Breast epithelium (tissue), 4 donors: ENCODE measurements around the gene SP8. TPM values are rescaled to one million over a fixed set of nuclear protein-coding genes. Genes with fewer than 3 reads are reported as not detected.
A peak's percentile ranks its signal among the peaks of the same experiment; 100 is the strongest.

Experiments used
- DNase-seq, 2 donors: peaks; one replicate each; pipeline ENCODE4 v3.0.0-alpha.2; 2019; ENCODE audit warnings: low spot score in 2 of 2
- H3K27ac ChIP-seq, 2 donors: fragments of 200-600 bp; sonication (generic) in 1 of 2; one replicate each; pipeline ENCODE4 v1.5.1; 2016 to 2019; ENCODE audit warnings: mild to moderate bottlenecking in 1 of 2
- H3K27me3 ChIP-seq, 2 donors: fragments of 200-600 bp; sonication (generic) in 1 of 2; one replicate each; pipeline versions ENCODE4 v1.5.1 to v1.6.0; 2017 to 2019; ENCODE audit warnings: control low read depth in 1 of 2, mild to moderate bottlenecking in 1 of 2
- H3K36me3 ChIP-seq: fragments of 200-600 bp; one replicate; pipeline ENCODE4 v1.5.1; 2019
- H3K4me1 ChIP-seq, 2 donors: fragments of 200-600 bp; sonication (generic); one replicate each; pipeline ENCODE4 v1.5.1; 2016 to 2019; ENCODE audit warnings: control low read depth in 1 of 2
- H3K4me3 ChIP-seq, 3 donors: fragments of 200-600 bp; sonication (generic); 1 replicate in 2 of 3; 2 replicates in 1 of 3; pipeline ENCODE4 v1.5.1; 2016 to 2019; ENCODE audit warnings: mild to moderate bottlenecking in 3 of 3, moderate library complexity in 2 of 3
- H3K9me3 ChIP-seq, 2 donors: fragments of 200-600 bp; sonication (generic) in 1 of 2; one replicate each; pipeline ENCODE4 v1.5.1; 2016 to 2019; ENCODE audit warnings: control low read depth in 1 of 2
- CTCF ChIP-seq, 3 donors: fragments of 450-650 bp; IDR thresholded peaks; one replicate each; pipeline ENCODE4 v1.5.1; 2016 to 2017; ENCODE audit warnings: antibody characterized with exemption in 3 of 3, mild to moderate bottlenecking in 3 of 3, moderate library complexity in 3 of 3
- POLR2A ChIP-seq: fragments of 450-650 bp; IDR thresholded peaks from one replicate; pipeline ENCODE4 v1.6.1; 2016; ENCODE audit warnings: antibody characterized with exemption, mild to moderate bottlenecking, moderate library complexity
- POLR2AphosphoS5 ChIP-seq, 3 donors: sonication (generic); formaldehyde crosslinking; IDR thresholded peaks; one replicate each; pipeline ENCODE4 v1.6.1; 2017; ENCODE audit warnings: antibody characterized with exemption in 3 of 3
- intact Hi-C: fragments of 100-400 bp; cut with DNase I; formaldehyde crosslinking; loops from one replicate; pipeline ENCODE4 v1.15.1; 2023; ENCODE audit warnings: low total_unique reads
- total RNA-seq, 3 donors: library from RNA; depleted of rRNA; stranded (reverse); fragments of >200 nt; gene quantifications; one replicate each; pipeline ENCODE4 v1.1.0, GENCODE V29; 2016

SP8 gene
- total RNA-seq, 3 donors from 2014 or later: not detected

- intact Hi-C loops: no loop called here
- TF ChIP-seq POLR2A (no peak), POLR2AphosphoS5 (IDR thresholded peaks at IDR 0.05) (no peak), CTCF (IDR thresholded peaks at IDR 0.05) (no peak)
- peaks cover 5 to 6% of the 10 kb centered on the region in 2 donors for H3K4me1 ChIP-seq
Measured at GRCh38 chr7:20788420-20788990, 1.8 kb upstream of the SP8 start.

GRCh38 chr7:20787660-20788419 lies 1.2 kb upstream of the SP8 start:
- Histone ChIP-seq H3K36me3 (no peaks in the 10 kb centered on the region), H3K9me3 (no peaks in the 10 kb centered on the region), H3K27me3 (peaks cover 11 to 100% of the 10 kb centered on the region in 2 donors), H3K27ac (no peak overlapping the region), H3K4me3 (no peak overlapping the region), H3K4me1 (peaks cover 5 to 6% of the 10 kb centered on the region in 2 donors)
- intact Hi-C loops: no loop called here
- TF ChIP-seq POLR2AphosphoS5 (IDR thresholded peaks at IDR 0.05): no peak
- TF ChIP-seq CTCF (IDR thresholded peaks at IDR 0.05): no peak
- no peak for TF ChIP-seq POLR2A
- no peak for DNase-seq

More at GRCh38 chr7:20788420-20788990, 1.8 kb upstream of the SP8 start:
- H3K27me3 ChIP-seq: peaks cover 11 to 100% of the 10 kb centered on the region in 2 donors
- no peak for DNase-seq
- no peak overlapping the region for H3K4me3 ChIP-seq
- no peaks in the 10 kb centered on the region for H3K9me3 ChIP-seq
- no peaks in the 10 kb centered on the region for H3K36me3 ChIP-seq
- H3K27ac ChIP-seq: no peak overlapping the region

DNA sequence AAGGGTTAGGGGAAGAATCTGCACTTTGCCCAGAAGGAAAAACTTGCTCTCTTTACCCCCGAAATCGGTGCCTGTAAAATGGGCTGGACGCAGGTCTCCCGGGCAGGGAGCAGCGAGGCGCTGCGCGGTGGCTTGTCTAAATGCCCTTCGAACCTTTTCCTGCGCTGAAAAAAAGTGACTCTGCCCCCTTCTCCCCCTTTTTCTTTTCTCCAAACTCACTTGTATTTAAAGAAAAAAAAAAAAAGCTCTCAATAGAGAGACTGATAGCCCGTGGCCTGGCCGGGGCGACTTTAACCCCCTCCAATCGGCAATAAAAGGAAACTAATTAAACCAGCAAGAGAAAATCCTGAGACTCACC lies 286 bp downstream of the SP8 start:
- H3K4me1 ChIP-seq: peaks cover 5 to 6% of the 10 kb centered on the region in 2 donors
- intact Hi-C loops: no loop called here
- TF ChIP-seq CTCF (IDR thresholded peaks at IDR 0.05) (no peak), POLR2A (no peak), POLR2AphosphoS5 (IDR thresholded peaks at IDR 0.05) (no peak)
- no peaks in the 10 kb centered on the region for H3K9me3 ChIP-seq
- no peak overlapping the region for H3K27ac ChIP-seq
- H3K4me3 ChIP-seq: peak overlapping the region in 2 of 3 donors; percentile 9 to 55
- H3K36me3 ChIP-seq: no peaks in the 10 kb centered on the region
- peaks cover 11 to 100% of the 10 kb centered on the region in 2 donors for H3K27me3 ChIP-seq
- DNase-seq: no peak

- no peaks in the 10 kb centered on the region for H3K9me3 ChIP-seq
- intact Hi-C loops: no loop called here
- TF ChIP-seq POLR2A (no peak), POLR2AphosphoS5 (IDR thresholded peaks at IDR 0.05) (no peak), CTCF (IDR thresholded peaks at IDR 0.05) (no peak)
- H3K4me3 ChIP-seq: peak overlapping the region; percentile 9 to 55 (median 29)
- peaks cover 5 to 6% of the 10 kb centered on the region in 2 donors for H3K4me1 ChIP-seq
- no peak overlapping the region for H3K27ac ChIP-seq
- DNase-seq: no peak
- H3K27me3 ChIP-seq: peaks cover 11 to 99% of the 10 kb centered on the region in 2 donors
- H3K36me3 ChIP-seq: no peaks in the 10 kb centered on the region
Measured at GRCh38 chr7:20786049-20786412, 655 bp downstream of the SP8 start.
